ENCODE results near the gene THOC1. TPM values are rescaled to one million over a fixed set of nuclear protein-coding genes. Genes with fewer than 3 reads are reported as not detected.

The THOC1 gene
- total RNA-seq, 1 donor from 2014 or later, result 31.1 TPM

DNA sequence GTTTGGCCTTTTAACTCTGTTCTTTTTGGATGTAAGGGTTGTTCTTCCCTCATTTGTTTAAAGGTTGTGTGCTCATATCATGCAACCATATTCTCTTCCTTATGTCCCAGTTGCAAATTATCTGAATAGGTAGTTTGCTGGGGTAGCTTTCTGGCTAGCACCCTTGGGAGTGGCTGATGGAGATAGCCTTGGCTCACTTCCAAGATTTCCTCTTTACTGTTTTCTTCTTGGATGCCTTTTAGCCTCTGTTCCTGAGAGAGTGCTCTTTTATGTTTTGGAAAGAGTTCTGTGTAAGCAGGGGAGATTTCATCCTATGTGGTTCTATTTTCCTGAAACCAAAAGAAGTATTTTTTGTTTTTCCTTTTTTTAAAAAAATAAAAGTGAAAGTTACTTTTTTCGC lies 84.1 kb downstream of the THOC1 start:
- no peaks in the 10 kb centered on the region for H3K27me3 ChIP-seq
- no peaks in the 10 kb centered on the region for H3K4me1 ChIP-seq
- H3K36me3 ChIP-seq, result peaks cover 45% of the 10 kb centered on the region
- H3K9me3 ChIP-seq, result no peaks in the 10 kb centered on the region
- DNase-seq (no peak), ATAC-seq (no peak)
- no peak overlapping the region for H3K4me3 ChIP-seq
- intact Hi-C loops (cut with DNase I), result no loop called here
- no peak overlapping the region for H3K27ac ChIP-seq
- TF ChIP-seq, protein P1, sequence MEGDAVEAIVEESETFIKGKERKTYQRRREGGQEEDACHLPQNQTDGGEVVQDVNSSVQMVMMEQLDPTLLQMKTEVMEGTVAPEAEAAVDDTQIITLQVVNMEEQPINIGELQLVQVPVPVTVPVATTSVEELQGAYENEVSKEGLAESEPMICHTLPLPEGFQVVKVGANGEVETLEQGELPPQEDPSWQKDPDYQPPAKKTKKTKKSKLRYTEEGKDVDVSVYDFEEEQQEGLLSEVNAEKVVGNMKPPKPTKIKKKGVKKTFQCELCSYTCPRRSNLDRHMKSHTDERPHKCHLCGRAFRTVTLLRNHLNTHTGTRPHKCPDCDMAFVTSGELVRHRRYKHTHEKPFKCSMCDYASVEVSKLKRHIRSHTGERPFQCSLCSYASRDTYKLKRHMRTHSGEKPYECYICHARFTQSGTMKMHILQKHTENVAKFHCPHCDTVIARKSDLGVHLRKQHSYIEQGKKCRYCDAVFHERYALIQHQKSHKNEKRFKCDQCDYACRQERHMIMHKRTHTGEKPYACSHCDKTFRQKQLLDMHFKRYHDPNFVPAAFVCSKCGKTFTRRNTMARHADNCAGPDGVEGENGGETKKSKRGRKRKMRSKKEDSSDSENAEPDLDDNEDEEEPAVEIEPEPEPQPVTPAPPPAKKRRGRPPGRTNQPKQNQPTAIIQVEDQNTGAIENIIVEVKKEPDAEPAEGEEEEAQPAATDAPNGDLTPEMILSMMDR (IDR thresholded peaks at IDR 0.05), result no peak

DNA sequence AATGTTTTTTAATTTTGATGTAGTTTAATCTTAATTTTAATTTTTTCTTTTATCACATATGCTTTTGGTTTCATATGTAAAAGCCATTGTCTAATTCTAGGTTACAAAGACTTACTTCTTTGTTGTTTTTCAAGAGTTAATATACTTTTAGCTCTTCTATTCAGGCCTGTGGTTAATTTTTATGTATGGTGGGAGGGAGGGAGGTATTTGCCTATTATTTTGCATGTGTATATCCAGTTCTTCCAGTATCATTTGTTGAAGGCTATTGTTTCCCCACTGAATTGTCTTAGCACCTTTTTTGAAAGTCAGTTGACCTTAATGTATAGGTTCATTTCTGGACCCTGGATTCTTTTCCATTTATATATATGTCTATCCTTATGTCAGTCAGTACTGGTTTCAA lies 86.1 kb downstream of the THOC1 start:
- Histone ChIP-seq H3K27ac (no peak overlapping the region), H3K4me1 (no peaks in the 10 kb centered on the region), H3K27me3 (no peaks in the 10 kb centered on the region), H3K9me3 (no peaks in the 10 kb centered on the region), H3K36me3 (peaks cover 45% of the 10 kb centered on the region), H3K4me3 (no peak overlapping the region)
- ATAC-seq (no peak), DNase-seq (no peak)
- intact Hi-C loops (cut with DNase I), result no loop called here
- TF ChIP-seq, protein P1 (IDR thresholded peaks at IDR 0.05), result no peak

DNA sequence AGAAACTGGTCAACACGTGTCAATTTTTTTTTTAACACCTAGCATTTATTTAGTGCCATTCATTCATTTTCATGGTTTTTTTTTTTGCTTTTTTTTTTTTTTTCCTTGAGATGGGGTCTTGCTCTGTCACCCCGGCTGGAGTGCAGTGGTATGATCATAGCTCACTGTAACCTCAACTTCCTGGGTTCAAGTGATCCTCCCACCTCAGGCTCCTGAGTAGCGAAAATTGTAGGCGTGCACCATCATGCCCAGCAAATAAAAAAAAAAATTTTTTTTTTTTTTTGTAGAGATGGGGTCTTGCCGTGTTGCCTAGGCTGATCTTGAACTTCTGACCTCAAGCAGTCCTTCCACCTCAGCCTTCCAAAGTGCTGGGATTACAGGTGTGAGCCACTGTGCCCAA lies 88.3 kb downstream of the THOC1 start:
- TF ChIP-seq, protein P1 (IDR thresholded peaks at IDR 0.05), result no peak
- intact Hi-C loops (cut with DNase I), result no loop called here
- ATAC-seq, result no peak
- Histone ChIP-seq H3K27ac (no peak overlapping the region), H3K9me3 (no peaks in the 10 kb centered on the region), H3K4me1 (no peaks in the 10 kb centered on the region), H3K4me3 (no peak overlapping the region), H3K27me3 (no peaks in the 10 kb centered on the region), H3K36me3 (peaks cover 35% of the 10 kb centered on the region)
- DNase-seq, result no peak

DNA sequence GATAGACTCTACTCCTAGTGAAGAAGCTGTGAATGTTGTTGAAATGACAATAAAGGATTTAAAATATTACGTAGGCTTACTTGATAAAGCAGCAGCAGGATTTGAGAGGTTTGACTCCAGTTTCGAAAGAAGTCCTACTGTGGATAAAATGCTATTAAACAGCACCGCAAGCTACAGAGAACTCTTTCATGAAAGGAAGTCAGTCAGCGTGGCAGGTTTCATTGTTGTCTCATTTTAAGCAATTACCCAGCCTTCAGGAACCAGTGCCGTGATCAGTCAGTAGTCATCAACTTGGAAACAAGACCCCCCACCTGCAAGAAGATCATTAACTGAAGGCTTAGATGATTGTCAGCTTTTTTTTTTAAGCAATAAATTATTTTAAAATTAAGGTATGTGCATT lies 95.5 kb downstream of the THOC1 start:
- Histone ChIP-seq H3K4me1 (no peaks in the 10 kb centered on the region), H3K4me3 (no peak overlapping the region), H3K36me3 (peaks cover 47% of the 10 kb centered on the region), H3K27me3 (no peaks in the 10 kb centered on the region), H3K9me3 (no peaks in the 10 kb centered on the region), H3K27ac (no peak overlapping the region)
- TF ChIP-seq, protein P1 (IDR thresholded peaks at IDR 0.05), result no peak
- DNase-seq (no peak), ATAC-seq (no peak)
- intact Hi-C loops (cut with DNase I), result no loop called here

Other genes starting within 250 kb of the THOC1 start
- gene TUBB8B, start 218.4 kb downstream of the THOC1 start, total RNA-seq, result 0.38 TPM
- gene USP14, start 109.5 kb downstream of the THOC1 start, total RNA-seq, result 47.8 TPM
- gene COLEC12, start 232.7 kb upstream of the THOC1 start, total RNA-seq, result 55.2 TPM